ENCODE measurements around the gene CREB3L2.

CREB3L2 gene

GRCh38 chr7:137865764-137866163 is 136.1 kb downstream of the CREB3L2 start:
- TF ChIP-seq CTCF (IDR thresholded peaks at IDR 0.05; ENCODE audit: insufficient read depth, low read length, poor library complexity, severe bottlenecking), result no peak
- TF ChIP-seq EZH2phosphoT487 (conservative IDR thresholded peaks at IDR 0.05; ENCODE audit: low read length), result no peak
- H3K27ac ChIP-seq (ENCODE audit: low read depth, low read length), result no peak overlapping the region
- no peaks in the 10 kb centered on the region for H3K27me3 ChIP-seq (ENCODE audit: low read length)
- H3K36me3 ChIP-seq (ENCODE audit: low read length), result no peaks in the 10 kb centered on the region
- H3K9me2 ChIP-seq (replicated peaks; ENCODE audit: insufficient read depth, low read length), result no peaks in the 10 kb centered on the region
- H3K79me2 ChIP-seq (ENCODE audit: insufficient read depth, low read length), result no peaks in the 10 kb centered on the region
- H2AFZ ChIP-seq (ENCODE audit: low read depth, low read length, severe bottlenecking), result no peak overlapping the region
- H3K4me2 ChIP-seq (ENCODE audit: low read depth, low read length, poor library complexity, severe bottlenecking), result no peak overlapping the region
- H3K9ac ChIP-seq (ENCODE audit: low read length), result no peak overlapping the region
- no peaks in the 10 kb centered on the region for H3F3A ChIP-seq (ENCODE audit: insufficient read depth)
- peaks cover 7% of the 10 kb centered on the region; the same call in 1 of the 2 replicates for H3K9me3 ChIP-seq (ENCODE audit: insufficient read depth, low read length)
- no peaks in the 10 kb centered on the region for H4K20me1 ChIP-seq (ENCODE audit: low read depth, low read length)
- H3K4me3 ChIP-seq (ENCODE audit: insufficient read depth, low read length, poor library complexity, severe bottlenecking), result no peak overlapping the region

- Histone ChIP-seq H3K4me2 (ENCODE audit: low read depth, low read length, poor library complexity, severe bottlenecking) (no peak overlapping the region), H3K27ac (ENCODE audit: low read depth, low read length) (no peak overlapping the region), H3K9me3 (ENCODE audit: insufficient read depth, low read length) (peaks cover 7% of the 10 kb centered on the region; the same call in 1 of the 2 replicates), H2AFZ (ENCODE audit: low read depth, low read length, severe bottlenecking) (no peak overlapping the region), H3K9me2 (replicated peaks; ENCODE audit: insufficient read depth, low read length) (no peaks in the 10 kb centered on the region), H3K4me3 (ENCODE audit: insufficient read depth, low read length, poor library complexity, severe bottlenecking) (no peak overlapping the region), H3K27me3 (ENCODE audit: low read length) (no peaks in the 10 kb centered on the region), H3F3A (ENCODE audit: insufficient read depth) (no peaks in the 10 kb centered on the region), H3K36me3 (ENCODE audit: low read length) (no peaks in the 10 kb centered on the region), H3K9ac (ENCODE audit: low read length) (no peak overlapping the region), H4K20me1 (ENCODE audit: low read depth, low read length) (no peaks in the 10 kb centered on the region), H3K79me2 (ENCODE audit: insufficient read depth, low read length) (no peaks in the 10 kb centered on the region)
- TF ChIP-seq CTCF (IDR thresholded peaks at IDR 0.05; ENCODE audit: insufficient read depth, low read length, poor library complexity, severe bottlenecking) (no peak), EZH2phosphoT487 (conservative IDR thresholded peaks at IDR 0.05; ENCODE audit: low read length) (no peak)
Measured at GRCh38 chr7:137862964-137863363, 138.9 kb downstream of the CREB3L2 start.

- no peaks in the 10 kb centered on the region for H3K36me3 ChIP-seq (ENCODE audit: low read length)
- no peak overlapping the region for H3K4me3 ChIP-seq (ENCODE audit: insufficient read depth, low read length, poor library complexity, severe bottlenecking)
- TF ChIP-seq EZH2phosphoT487 (conservative IDR thresholded peaks at IDR 0.05; ENCODE audit: low read length), result no peak
- TF ChIP-seq CTCF (IDR thresholded peaks at IDR 0.05; ENCODE audit: insufficient read depth, low read length, poor library complexity, severe bottlenecking), result no peak
Measured at GRCh38 chr7:137862358-137862757, 139.5 kb downstream of the CREB3L2 start.

More at GRCh38 chr7:137862358-137862757, 139.5 kb downstream of the CREB3L2 start:
- no peak overlapping the region for H3K9ac ChIP-seq (ENCODE audit: low read length)
- H3F3A ChIP-seq (ENCODE audit: insufficient read depth), result no peaks in the 10 kb centered on the region
- peaks cover 7% of the 10 kb centered on the region; the same call in 1 of the 2 replicates for H3K9me3 ChIP-seq (ENCODE audit: insufficient read depth, low read length)
- H3K4me2 ChIP-seq (ENCODE audit: low read depth, low read length, poor library complexity, severe bottlenecking), result no peak overlapping the region
- H3K79me2 ChIP-seq (ENCODE audit: insufficient read depth, low read length), result no peaks in the 10 kb centered on the region
- no peaks in the 10 kb centered on the region for H3K9me2 ChIP-seq (replicated peaks; ENCODE audit: insufficient read depth, low read length)
- no peaks in the 10 kb centered on the region for H4K20me1 ChIP-seq (ENCODE audit: low read depth, low read length)
- no peak overlapping the region for H3K27ac ChIP-seq (ENCODE audit: low read depth, low read length)
- no peaks in the 10 kb centered on the region for H3K27me3 ChIP-seq (ENCODE audit: low read length)
- H2AFZ ChIP-seq (ENCODE audit: low read depth, low read length, severe bottlenecking), result no peak overlapping the region

Measured in SU-DHL-6 (cell line).